ENCODE data around the gene EZH1. TPM values are rescaled to one million over a fixed set of nuclear protein-coding genes. Genes with fewer than 3 reads are reported as not detected.

EZH1 gene
- polyA plus RNA-seq, 1 donor from 2014 or later = 52.5 TPM

- Histone ChIP-seq H3K4me3 (ENCODE audit: low read length) (no peak overlapping the region), H3K9me2 (ENCODE audit: insufficient read depth, low read length) (no peaks in the 10 kb centered on the region), H3K36me3 (ENCODE audit: insufficient read depth, low read length) (no peaks in the 10 kb centered on the region), H3F3A (ENCODE audit: insufficient read depth, low read length, poor library complexity, severe bottlenecking) (no peaks in the 10 kb centered on the region), H2AFZ (ENCODE audit: low read depth, low read length) (no peak overlapping the region), H3K79me2 (replicated peaks; ENCODE audit: insufficient read depth, low read length) (no peaks in the 10 kb centered on the region), H3K4me2 (ENCODE audit: low read length) (no peak overlapping the region), H3K27ac (ENCODE audit: low read length) (no peak overlapping the region), H3K9me3 (ENCODE audit: low read length) (no peaks in the 10 kb centered on the region), H3K9ac (ENCODE audit: low read length) (no peak overlapping the region), H3K27me3 (ENCODE audit: insufficient read depth, low read depth, low read length) (no peaks in the 10 kb centered on the region), H4K20me1 (ENCODE audit: insufficient read depth) (no peaks in the 10 kb centered on the region)
- TF ChIP-seq RAD21 (conservative IDR thresholded peaks at IDR 0.05) (no peak), EZH2 (IDR thresholded peaks at IDR 0.05; ENCODE audit: borderline replicate concordance, insufficient read depth, low read length, poor library complexity, severe bottlenecking) (no peak), SMC3 (conservative IDR thresholded peaks at IDR 0.05; ENCODE audit: poor library complexity) (no peak)
These were observed 36.3 kb downstream of the EZH1 start for GRCh38 chr17:42708588-42708987.

GRCh38 chr17:42706732-42707131 lies 38.1 kb downstream of the EZH1 start:
- no peaks in the 10 kb centered on the region for H3K27me3 ChIP-seq (ENCODE audit: insufficient read depth, low read depth, low read length)
- H3K4me3 ChIP-seq (ENCODE audit: low read length) = no peak overlapping the region
- no peak overlapping the region for H3K27ac ChIP-seq (ENCODE audit: low read length)
- no peaks in the 10 kb centered on the region for H4K20me1 ChIP-seq (ENCODE audit: insufficient read depth)
- H3K36me3 ChIP-seq (ENCODE audit: insufficient read depth, low read length) = peaks cover 5% of the 10 kb centered on the region
- H3F3A ChIP-seq (ENCODE audit: insufficient read depth, low read length, poor library complexity, severe bottlenecking) = no peaks in the 10 kb centered on the region
- no peak overlapping the region for H3K4me2 ChIP-seq (ENCODE audit: low read length)
- no peak overlapping the region for H3K9ac ChIP-seq (ENCODE audit: low read length)
- no peaks in the 10 kb centered on the region for H3K9me3 ChIP-seq (ENCODE audit: low read length)
- H2AFZ ChIP-seq (ENCODE audit: low read depth, low read length) = no peak overlapping the region
- TF ChIP-seq RAD21 (conservative IDR thresholded peaks at IDR 0.05) = no peak
- TF ChIP-seq EP300 (conservative IDR thresholded peaks at IDR 0.05; ENCODE audit: poor library complexity, severe bottlenecking) = no peak
- no peak for TF ChIP-seq CTCF (IDR thresholded peaks at IDR 0.05; ENCODE audit: poor library complexity, severe bottlenecking)
- H3K79me2 ChIP-seq (replicated peaks; ENCODE audit: insufficient read depth, low read length) = no peaks in the 10 kb centered on the region
- H3K9me2 ChIP-seq (ENCODE audit: insufficient read depth, low read length) = no peaks in the 10 kb centered on the region

- Histone ChIP-seq H3K36me3 (ENCODE audit: insufficient read depth, low read length) (peaks cover 5% of the 10 kb centered on the region), H3K9me2 (ENCODE audit: insufficient read depth, low read length) (no peaks in the 10 kb centered on the region), H3K4me3 (ENCODE audit: low read length) (no peak overlapping the region), H2AFZ (ENCODE audit: low read depth, low read length) (no peak overlapping the region), H3K79me2 (replicated peaks; ENCODE audit: insufficient read depth, low read length) (no peaks in the 10 kb centered on the region), H3K27me3 (ENCODE audit: insufficient read depth, low read depth, low read length) (no peaks in the 10 kb centered on the region), H3K9me3 (ENCODE audit: low read length) (no peaks in the 10 kb centered on the region), H3K27ac (ENCODE audit: low read length) (no peak overlapping the region), H3K9ac (ENCODE audit: low read length) (no peak overlapping the region), H3K4me2 (ENCODE audit: low read length) (no peak overlapping the region), H3F3A (ENCODE audit: insufficient read depth, low read length, poor library complexity, severe bottlenecking) (no peaks in the 10 kb centered on the region), H4K20me1 (ENCODE audit: insufficient read depth) (no peaks in the 10 kb centered on the region)
- TF ChIP-seq POLR2AphosphoS5 (IDR thresholded peaks at IDR 0.05) = no peak
- TF ChIP-seq CTCF (IDR thresholded peaks at IDR 0.05; ENCODE audit: poor library complexity, severe bottlenecking) = no peak
- no peak for TF ChIP-seq EP300 (conservative IDR thresholded peaks at IDR 0.05; ENCODE audit: poor library complexity, severe bottlenecking)
- TF ChIP-seq SMC3 (conservative IDR thresholded peaks at IDR 0.05; ENCODE audit: poor library complexity) = no peak
- TF ChIP-seq EZH2 (IDR thresholded peaks at IDR 0.05; ENCODE audit: borderline replicate concordance, insufficient read depth, low read length, poor library complexity, severe bottlenecking) = no peak
- no peak for TF ChIP-seq RAD21 (conservative IDR thresholded peaks at IDR 0.05)
- TF ChIP-seq MXI1 (conservative IDR thresholded peaks at IDR 0.05; ENCODE audit: poor library complexity, severe bottlenecking) = no peak
- no peak for TF ChIP-seq TAF1 (IDR thresholded peaks at IDR 0.05; ENCODE audit: low read depth)
- TF ChIP-seq REST (IDR thresholded peaks at IDR 0.05; ENCODE audit: borderline replicate concordance) = no peak
These were observed 39.9 kb downstream of the EZH1 start for GRCh38 chr17:42704837-42705494.
